Measurements from ENCODE around the gene RASGRF1. TPM values are rescaled to one million over a fixed set of nuclear protein-coding genes. Genes with fewer than 3 reads are reported as not detected.

Gene RASGRF1
- total and polyA plus RNA-seq, 2 donors (not counting 1 experiment from before 2014, with no cell fraction given) = 0.09 TPM; not detected in 1

DNA sequence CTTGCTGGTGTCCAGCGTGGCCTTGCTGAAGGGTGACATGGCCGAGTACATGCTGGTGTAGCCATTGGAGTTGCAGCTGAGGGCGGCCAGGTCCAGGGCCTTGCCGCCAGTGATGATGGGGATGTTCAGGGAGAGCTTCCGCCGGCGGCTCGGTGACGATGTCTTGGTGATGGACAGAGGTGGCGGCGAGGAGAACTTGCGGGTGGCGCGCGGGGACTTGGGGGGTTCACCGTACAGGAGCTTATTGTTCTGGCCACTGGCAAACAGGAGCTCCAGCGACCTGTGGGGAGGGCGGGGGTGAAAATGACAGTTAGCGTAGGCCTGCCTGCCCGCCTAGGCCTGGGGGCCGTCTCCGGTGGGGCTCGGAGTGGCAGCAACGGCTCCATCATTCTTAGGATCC is 86.7 kb downstream of the RASGRF1 start:
- H3K79me2 ChIP-seq (ENCODE audit: control insufficient read depth, insufficient read depth, low read length) = no peaks in the 10 kb centered on the region
- H3K4me2 ChIP-seq (ENCODE audit: extremely low read depth, insufficient read depth, low read length) = no peak overlapping the region
- no peaks in the 10 kb centered on the region for H3K36me3 ChIP-seq (ENCODE audit: control insufficient read depth, insufficient read depth, low read length)
- TF ChIP-seq, protein P1, sequence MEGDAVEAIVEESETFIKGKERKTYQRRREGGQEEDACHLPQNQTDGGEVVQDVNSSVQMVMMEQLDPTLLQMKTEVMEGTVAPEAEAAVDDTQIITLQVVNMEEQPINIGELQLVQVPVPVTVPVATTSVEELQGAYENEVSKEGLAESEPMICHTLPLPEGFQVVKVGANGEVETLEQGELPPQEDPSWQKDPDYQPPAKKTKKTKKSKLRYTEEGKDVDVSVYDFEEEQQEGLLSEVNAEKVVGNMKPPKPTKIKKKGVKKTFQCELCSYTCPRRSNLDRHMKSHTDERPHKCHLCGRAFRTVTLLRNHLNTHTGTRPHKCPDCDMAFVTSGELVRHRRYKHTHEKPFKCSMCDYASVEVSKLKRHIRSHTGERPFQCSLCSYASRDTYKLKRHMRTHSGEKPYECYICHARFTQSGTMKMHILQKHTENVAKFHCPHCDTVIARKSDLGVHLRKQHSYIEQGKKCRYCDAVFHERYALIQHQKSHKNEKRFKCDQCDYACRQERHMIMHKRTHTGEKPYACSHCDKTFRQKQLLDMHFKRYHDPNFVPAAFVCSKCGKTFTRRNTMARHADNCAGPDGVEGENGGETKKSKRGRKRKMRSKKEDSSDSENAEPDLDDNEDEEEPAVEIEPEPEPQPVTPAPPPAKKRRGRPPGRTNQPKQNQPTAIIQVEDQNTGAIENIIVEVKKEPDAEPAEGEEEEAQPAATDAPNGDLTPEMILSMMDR (conservative IDR thresholded peaks at IDR 0.05 in 1 of 2, IDR thresholded peaks at IDR 0.05 in 1 of 2; ENCODE audit: low read depth in 1 of 2, low read length in 2 of 2) = no peak
- H3K9me3 ChIP-seq (ENCODE audit: control insufficient read depth, insufficient read depth, low read depth, low read length) = no peaks in the 10 kb centered on the region
- no peak for DNase-seq (ENCODE audit: low read depth in 2 of 2)
- H3K9ac ChIP-seq (ENCODE audit: insufficient read depth, low read length) = no peak overlapping the region
- peak overlapping the region; percentile 53 for H2AFZ ChIP-seq (ENCODE audit: low read length)
- H3K27me3 ChIP-seq (ENCODE audit: control insufficient read depth, insufficient read depth, low read length) = no peaks in the 10 kb centered on the region
- H3K27ac ChIP-seq (ENCODE audit: insufficient read depth, low read length) = peak overlapping the region; percentile 43
- H4K20me1 ChIP-seq (ENCODE audit: control insufficient read depth, extremely low read depth, insufficient read depth, low read length) = no peaks in the 10 kb centered on the region
- H3K4me3 ChIP-seq (replicated peaks in 1 of 4; ENCODE audit: control extremely low read depth in 1 of 4, insufficient read depth in 1 of 4, low read depth in 3 of 4, low read length in 4 of 4) = no peak overlapping the region
- H3K4me1 ChIP-seq (ENCODE audit: control insufficient read depth, extremely low read depth, insufficient read depth, low read length) = peaks cover 7% of the 10 kb centered on the region

DNA sequence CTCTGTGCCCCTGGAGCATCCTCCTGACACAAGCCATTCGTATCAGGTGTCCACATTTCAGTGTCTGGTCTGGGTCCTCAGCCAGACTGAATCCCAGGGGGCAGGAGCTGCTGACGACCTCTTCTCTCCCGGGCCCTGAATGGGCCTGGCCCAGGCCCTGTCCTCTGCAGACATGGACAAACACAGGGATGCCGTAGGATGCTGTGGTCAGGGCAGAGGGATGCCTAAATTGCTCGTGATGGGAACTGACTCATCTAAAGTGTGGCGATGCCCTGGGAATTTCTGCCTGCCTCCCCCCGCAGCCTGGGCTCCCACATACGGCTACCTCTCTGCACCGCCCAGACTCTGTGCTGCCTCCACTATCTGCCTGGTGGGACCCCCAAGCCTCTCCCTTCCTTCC is 87.3 kb downstream of the RASGRF1 start:
- Histone ChIP-seq H3K27ac (ENCODE audit: insufficient read depth, low read length) (no peak overlapping the region), H4K20me1 (ENCODE audit: control insufficient read depth, extremely low read depth, insufficient read depth, low read length) (no peaks in the 10 kb centered on the region), H3K4me1 (ENCODE audit: control insufficient read depth, extremely low read depth, insufficient read depth, low read length) (peaks cover 7% of the 10 kb centered on the region), H3K9ac (ENCODE audit: insufficient read depth, low read length) (no peak overlapping the region), H3K4me3 (replicated peaks in 1 of 4; ENCODE audit: control extremely low read depth in 1 of 4, insufficient read depth in 1 of 4, low read depth in 3 of 4, low read length in 4 of 4) (no peak overlapping the region), H3K27me3 (ENCODE audit: control insufficient read depth, insufficient read depth, low read length) (no peaks in the 10 kb centered on the region), H3K36me3 (ENCODE audit: control insufficient read depth, insufficient read depth, low read length) (no peaks in the 10 kb centered on the region), H3K9me3 (ENCODE audit: control insufficient read depth, insufficient read depth, low read depth, low read length) (no peaks in the 10 kb centered on the region), H3K4me2 (ENCODE audit: extremely low read depth, insufficient read depth, low read length) (no peak overlapping the region), H2AFZ (ENCODE audit: low read length) (no peak overlapping the region), H3K79me2 (ENCODE audit: control insufficient read depth, insufficient read depth, low read length) (no peaks in the 10 kb centered on the region)
- TF ChIP-seq EZH2 (IDR thresholded peaks at IDR 0.05; ENCODE audit: low read length, missing control alignments) = no peak
- TF ChIP-seq, protein P1 (conservative IDR thresholded peaks at IDR 0.05 in 1 of 2, IDR thresholded peaks at IDR 0.05 in 1 of 2; ENCODE audit: low read depth in 1 of 2, low read length in 2 of 2) = no peak
- DNase-seq (ENCODE audit: low read depth in 2 of 2) = peak in 1 of 2 donors; percentile 81

DNA sequence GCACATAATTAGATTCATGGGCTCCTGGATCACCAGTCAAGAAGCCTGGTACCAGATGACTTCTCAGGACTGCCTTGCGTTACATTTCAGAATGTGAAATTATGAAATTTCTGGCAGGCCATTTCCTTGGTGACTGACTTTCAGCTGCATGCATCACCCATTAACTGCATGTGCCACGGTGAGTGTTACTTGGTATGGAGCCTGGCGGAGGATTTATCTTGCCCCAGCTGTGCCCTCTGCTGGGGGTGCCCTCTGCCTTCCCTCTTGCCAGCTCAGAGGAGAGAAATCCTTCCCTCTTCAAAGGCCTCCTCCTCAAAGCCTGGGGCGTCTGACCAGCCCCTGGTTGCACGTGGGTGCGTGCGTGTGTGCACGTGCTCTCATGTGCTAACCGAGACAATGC is 88.0 kb downstream of the RASGRF1 start:
- Histone ChIP-seq H3K27me3 (ENCODE audit: control insufficient read depth, insufficient read depth, low read length) (no peaks in the 10 kb centered on the region), H3K9ac (ENCODE audit: insufficient read depth, low read length) (no peak overlapping the region), H3K4me2 (ENCODE audit: extremely low read depth, insufficient read depth, low read length) (no peak overlapping the region), H3K36me3 (ENCODE audit: control insufficient read depth, insufficient read depth, low read length) (no peaks in the 10 kb centered on the region), H3K4me3 (replicated peaks in 1 of 4; ENCODE audit: control extremely low read depth in 1 of 4, insufficient read depth in 1 of 4, low read depth in 3 of 4, low read length in 4 of 4) (no peak overlapping the region), H2AFZ (ENCODE audit: low read length) (no peak overlapping the region), H4K20me1 (ENCODE audit: control insufficient read depth, extremely low read depth, insufficient read depth, low read length) (no peaks in the 10 kb centered on the region), H3K79me2 (ENCODE audit: control insufficient read depth, insufficient read depth, low read length) (no peaks in the 10 kb centered on the region), H3K4me1 (ENCODE audit: control insufficient read depth, extremely low read depth, insufficient read depth, low read length) (peaks cover 7% of the 10 kb centered on the region), H3K27ac (ENCODE audit: insufficient read depth, low read length) (no peak overlapping the region), H3K9me3 (ENCODE audit: control insufficient read depth, insufficient read depth, low read depth, low read length) (no peaks in the 10 kb centered on the region)
- DNase-seq (ENCODE audit: low read depth in 2 of 2) = no peak
- TF ChIP-seq EZH2 (IDR thresholded peaks at IDR 0.05; ENCODE audit: low read length, missing control alignments) = no peak
- TF ChIP-seq, protein P1 (conservative IDR thresholded peaks at IDR 0.05 in 1 of 2, IDR thresholded peaks at IDR 0.05 in 1 of 2; ENCODE audit: low read depth in 1 of 2, low read length in 2 of 2) = no peak
